HPDE6-E6E7 (cell line): ENCODE data around the gene TMEM43.

ENCODE experiments used
- DNase-seq: peaks from one replicate; pipeline ENCODE4 v3.0.0; 2011; ENCODE audit warnings: missing footprints; ENCODE audit errors: extremely low spot score

Gene TMEM43

DNA sequence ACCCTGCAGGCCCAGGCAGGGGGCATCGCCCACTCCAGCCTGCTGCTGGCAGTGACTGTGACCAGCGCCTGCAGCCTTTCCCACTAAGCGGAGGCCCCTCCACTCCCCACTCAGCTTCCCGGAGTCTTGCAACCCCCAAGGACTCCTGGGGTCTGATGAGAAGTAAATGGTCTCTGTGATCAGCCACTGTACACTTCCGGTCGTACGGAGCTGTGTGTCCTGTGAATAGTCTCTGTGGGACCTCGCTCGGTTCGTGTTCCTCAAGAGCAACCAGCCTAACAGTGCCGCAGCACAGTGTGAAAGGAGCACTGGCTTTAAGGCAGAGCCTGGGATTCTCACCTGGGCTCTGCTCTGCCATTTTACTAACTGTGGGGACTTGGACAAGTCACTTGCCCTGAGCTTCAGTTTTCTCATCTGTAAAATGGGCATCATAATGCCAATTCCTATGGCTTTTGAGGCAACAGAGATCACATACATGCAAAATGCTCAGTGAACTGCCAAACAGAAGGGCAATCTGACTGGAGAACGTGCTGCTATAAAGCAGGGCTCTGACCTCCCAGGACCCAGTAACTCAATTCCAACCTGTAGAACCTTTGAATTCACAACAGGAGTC, 26.7 kb downstream of the TMEM43 start:
- DNase-seq: no peak

DNA sequence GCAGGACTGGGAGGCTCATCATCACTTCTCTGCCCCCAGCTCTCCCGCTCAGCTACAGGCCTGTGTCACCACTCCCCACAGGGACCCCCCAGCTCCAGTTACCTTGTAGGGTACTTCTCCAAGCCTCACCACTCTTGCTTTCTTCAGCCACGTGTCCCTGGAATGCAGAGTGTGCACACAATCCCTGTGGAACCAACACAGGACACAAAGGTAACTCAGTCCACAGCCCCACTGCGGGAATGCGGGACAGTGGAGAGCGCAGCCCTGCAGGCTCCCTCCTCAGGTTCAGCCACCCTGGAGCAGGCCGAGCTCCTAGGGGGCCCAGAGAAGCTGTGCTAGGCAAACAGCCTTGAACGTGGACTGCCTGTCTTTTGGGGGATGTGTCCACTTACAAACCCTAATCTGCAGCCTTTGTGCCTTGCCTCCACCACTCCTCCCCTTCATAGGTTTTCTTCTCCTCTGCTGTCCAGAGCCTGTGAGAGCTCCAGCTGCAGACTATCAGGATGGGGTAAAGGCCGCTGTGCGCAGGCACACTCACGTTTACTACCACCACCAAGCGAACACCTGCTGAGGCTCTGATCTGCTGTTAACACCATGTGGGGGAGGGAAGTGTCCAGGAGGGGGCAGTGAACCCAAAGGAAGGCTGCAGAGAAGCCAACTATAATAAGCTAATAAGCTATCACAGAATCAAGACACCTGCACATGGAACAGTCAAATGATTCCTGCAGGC, 27.5 kb downstream of the TMEM43 start:
- DNase-seq: no peak

DNA sequence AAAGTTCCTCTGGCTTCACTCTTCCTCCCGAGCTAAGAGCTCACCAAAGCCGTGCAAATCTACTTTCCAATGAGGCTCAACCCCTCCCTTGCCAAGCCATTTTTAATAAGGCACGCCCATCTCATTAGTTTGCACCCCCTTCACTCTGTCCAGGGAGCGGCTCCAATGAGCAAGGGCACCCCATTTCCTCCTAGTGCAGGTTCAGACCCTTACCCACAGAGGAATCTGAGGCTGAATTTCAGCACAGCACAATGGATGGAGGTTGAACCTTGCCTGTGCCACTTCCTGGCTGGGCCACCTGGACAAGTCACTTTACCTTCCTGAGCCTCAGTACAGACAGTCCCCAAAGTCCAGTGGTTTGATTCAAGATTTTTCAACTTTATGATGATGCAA, 28.1 kb downstream of the TMEM43 start:
- DNase-seq: no peak

- DNase-seq: no peak
Measured at GRCh38 chr3:14153663-14154062, 28.8 kb downstream of the TMEM43 start.

- no peak for DNase-seq
Measured at GRCh38 chr3:14154276-14154675, 29.4 kb downstream of the TMEM43 start.

DNA sequence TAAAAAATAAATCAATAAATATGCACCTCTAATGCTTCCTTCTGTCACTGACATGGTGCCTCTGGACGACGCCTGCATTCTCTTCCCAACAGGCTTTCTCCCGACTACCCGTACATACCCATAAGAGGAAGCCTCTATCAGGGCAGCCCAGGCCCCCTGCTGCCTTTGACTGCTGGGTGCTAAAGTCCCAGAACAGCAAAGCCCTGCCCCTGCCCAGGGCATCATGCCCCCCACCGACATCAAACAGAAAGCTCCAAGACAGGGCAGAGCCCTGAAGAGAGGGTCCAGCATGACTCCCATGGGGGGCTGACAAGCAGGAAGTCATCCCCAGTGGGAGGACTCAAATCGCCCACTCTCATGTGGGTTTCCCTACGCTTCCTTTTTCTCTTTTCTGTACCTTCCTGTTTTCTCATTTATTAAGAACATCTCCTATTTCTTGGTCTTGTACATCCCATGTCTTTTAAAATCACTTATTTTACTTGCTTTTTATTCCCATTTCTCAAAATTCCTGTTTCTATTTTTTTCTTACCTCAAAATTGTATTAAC, 30.1 kb downstream of the TMEM43 start:
- no peak for DNase-seq

- peak; percentile 3 for DNase-seq
Measured at GRCh38 chr3:14156201-14156600, 31.3 kb downstream of the TMEM43 start.

GRCh38 chr3:14156843-14157561, 32.1 kb downstream of the TMEM43 start:
- peak; percentile 22 for DNase-seq

DNA sequence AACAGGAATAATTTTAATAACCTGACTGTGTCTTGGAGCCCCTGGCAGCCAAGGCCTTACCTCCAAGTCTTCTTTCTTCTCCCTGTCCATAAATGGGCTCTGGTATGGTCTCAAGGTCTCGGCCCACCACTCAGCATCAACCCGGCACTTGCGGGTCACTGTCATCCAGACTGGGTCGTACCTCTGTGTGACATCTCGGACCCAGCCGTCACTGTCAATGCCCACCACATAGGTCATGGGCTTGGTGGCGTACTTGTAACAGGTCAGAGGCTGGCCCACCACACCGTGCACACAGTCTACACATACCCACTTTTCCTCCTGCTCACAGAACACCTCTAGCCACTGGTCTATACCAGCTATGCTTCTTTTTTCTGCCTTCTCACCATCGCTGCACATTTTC, 33.1 kb downstream of the TMEM43 start:
- DNase-seq: no peak

DNA sequence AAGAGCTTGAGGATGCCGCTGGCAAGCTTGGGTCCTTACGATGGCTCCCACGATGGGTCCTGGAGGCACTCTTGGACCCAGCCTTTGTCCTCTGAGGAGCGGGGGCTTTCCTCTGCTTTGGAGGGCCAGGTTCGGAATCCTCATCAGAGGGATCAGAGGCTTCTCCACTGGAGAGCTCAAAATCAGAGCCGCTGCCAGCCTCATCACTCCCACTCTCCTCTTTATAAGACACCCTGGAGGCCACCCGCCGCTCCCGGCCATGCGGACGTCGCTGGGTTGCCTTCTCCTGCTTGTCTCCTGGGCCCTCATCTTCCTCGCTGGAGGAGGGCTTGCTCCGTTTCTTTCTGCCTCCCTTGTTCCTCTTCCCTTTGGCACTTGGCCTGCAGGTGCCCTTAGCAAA, 33.5 kb downstream of the TMEM43 start:
- DNase-seq: no peak

- DNase-seq: no peak
Measured at GRCh38 chr3:14159426-14159825, 34.6 kb downstream of the TMEM43 start.

- DNase-seq: no peak
Measured at GRCh38 chr3:14161282-14161681, 36.4 kb downstream of the TMEM43 start.

- no peak for DNase-seq
Measured at GRCh38 chr3:14162178-14162577, 37.3 kb downstream of the TMEM43 start.

GRCh38 chr3:14166877-14167603, 42.2 kb downstream of the TMEM43 start:
- DNase-seq: no peak

GRCh38 chr3:14169435-14169834, 44.6 kb downstream of the TMEM43 start:
- DNase-seq: no peak

DNA sequence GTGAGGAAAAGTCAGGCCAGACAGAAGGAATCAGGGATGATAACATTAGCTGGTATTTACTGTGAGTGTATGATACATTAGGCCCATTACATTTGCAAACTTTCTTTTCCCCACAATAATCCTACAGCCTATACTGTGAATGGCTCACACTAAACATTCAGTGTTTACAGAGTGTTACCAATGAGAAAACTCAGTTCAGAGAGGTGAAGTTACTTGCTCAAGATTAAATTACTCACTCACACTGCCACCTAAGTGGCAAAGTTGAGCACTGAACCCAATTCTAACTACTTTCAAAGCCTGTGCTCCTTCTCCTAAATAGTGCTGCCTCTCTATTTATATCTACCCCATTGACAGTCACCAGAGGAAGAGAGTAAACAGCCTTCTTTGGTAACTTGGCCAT, 45.0 kb downstream of the TMEM43 start:
- DNase-seq: no peak

- peak; percentile 4 for DNase-seq
Measured at GRCh38 chr3:14170531-14171159, 45.8 kb downstream of the TMEM43 start.

DNA sequence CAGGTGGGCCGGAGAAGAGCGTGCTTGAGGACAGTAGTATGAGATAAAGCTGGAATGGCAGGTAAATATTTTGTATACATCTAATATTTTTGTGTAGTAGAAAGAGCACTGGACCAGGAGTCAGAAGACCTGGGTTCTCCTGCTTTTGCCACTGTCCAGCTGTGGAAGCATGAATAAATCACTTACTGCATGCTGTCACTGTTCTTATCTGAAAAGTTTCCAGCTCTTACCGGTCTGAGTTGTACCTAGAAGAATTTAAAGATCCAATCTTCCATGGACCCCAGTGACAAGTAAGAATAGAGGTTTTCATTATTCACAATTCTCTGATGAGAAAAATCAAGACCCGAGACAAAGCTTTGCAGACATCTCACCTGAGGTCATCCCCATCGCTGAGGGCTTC, 47.6 kb downstream of the TMEM43 start:
- DNase-seq: no peak

- no peak for DNase-seq
Measured at GRCh38 chr3:14174483-14174882, 49.6 kb downstream of the TMEM43 start.

DNA sequence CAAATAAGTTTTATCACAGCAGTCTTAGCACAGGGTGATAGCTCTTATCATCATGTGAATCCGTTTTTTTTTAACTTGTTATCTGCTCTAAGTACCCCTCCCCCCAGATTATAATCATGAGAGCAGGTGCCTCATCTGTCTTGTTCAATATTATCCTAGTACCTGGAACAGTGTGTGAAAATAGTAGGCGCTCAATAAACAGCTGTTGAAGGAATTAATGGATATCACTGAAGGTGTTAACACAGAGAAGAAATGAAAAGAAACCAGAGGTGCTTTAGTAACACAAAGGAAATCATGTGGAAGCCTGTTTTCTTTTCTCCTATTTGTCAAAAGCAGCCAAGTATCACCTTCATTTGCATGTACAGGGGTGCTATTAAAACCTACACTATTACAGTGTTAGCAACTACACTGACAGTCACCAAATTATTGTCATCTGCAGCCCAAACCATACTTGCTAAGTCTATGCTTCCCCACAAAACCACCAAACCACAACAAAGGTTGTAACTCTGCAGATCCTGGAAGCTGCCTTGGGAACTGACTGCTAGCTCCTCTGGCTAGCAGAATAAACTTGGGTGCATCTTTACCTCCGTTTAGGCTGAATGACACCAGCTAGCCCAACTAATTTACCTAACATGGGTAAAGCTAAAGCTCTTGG, 50.7 kb downstream of the TMEM43 start:
- DNase-seq: no peak
